Activated T-helper 2 cell treated with anti-CD3 and anti-CD28 coated beads, Interferon-gamma antibody, Interleukin-2, Interleukin-4, amounts not matched to agents 10 μg/mL and 5 μg/mL and 100 μg/mL, durations not matched to agents 14 hours and 24 hours and 36 hours (primary cell): ENCODE data around the gene OR1F1. TPM values are rescaled to one million over a fixed set of nuclear protein-coding genes. Genes with fewer than 3 reads are reported as not detected.

ENCODE experiments used
- DNase-seq: peaks from one replicate; pipeline ENCODE4 v3.0.0; 2021; ENCODE audit warnings: low spot score
- H3K27ac Mint-ChIP-seq: one replicate; pipeline ENCODE4 v1.8.0; 2021; ENCODE audit warnings: mixed read lengths
- H3K27me3 Mint-ChIP-seq: one replicate; pipeline ENCODE4 v1.8.0; 2021; ENCODE audit warnings: low read depth, mixed read lengths
- H3K36me3 Mint-ChIP-seq: one replicate; pipeline ENCODE4 v1.8.0; 2021; ENCODE audit warnings: low read depth, mixed read lengths
- H3K4me1 Mint-ChIP-seq: one replicate; pipeline ENCODE4 v1.8.0; 2021; ENCODE audit warnings: low read depth, mixed read lengths
- H3K4me3 Mint-ChIP-seq: one replicate; pipeline ENCODE4 v1.8.0; 2021; ENCODE audit warnings: low read depth, mild to moderate bottlenecking, moderate library complexity, mixed read lengths
- H3K9me3 Mint-ChIP-seq: one replicate; pipeline ENCODE4 v1.8.0; 2021; ENCODE audit warnings: mixed read lengths
- intact Hi-C: fragments of 100-400 bp; cut with micrococcal nuclease; formaldehyde crosslinking; loops from one replicate; pipeline ENCODE4 v1.15.1; 2023
- total RNA-seq: library from RNA; stranded (reverse); gene quantifications from 2 replicates; pipeline ENCODE4 v1.2.3, GENCODE V29; 2022

The OR1F1 gene
- total RNA-seq, 1 donor from 2014 or later, result not detected

GRCh38 chr16:3145151-3145550 is 42.9 kb upstream of the OR1F1 start:
- no peaks in the 10 kb centered on the region for H3K9me3 Mint-ChIP-seq
- no peak overlapping the region for H3K4me3 Mint-ChIP-seq
- H3K4me1 Mint-ChIP-seq, result peaks cover 10% of the 10 kb centered on the region
- peaks cover 8% of the 10 kb centered on the region for H3K36me3 Mint-ChIP-seq
- no peak overlapping the region for H3K27ac Mint-ChIP-seq
- no peak for DNase-seq
- H3K27me3 Mint-ChIP-seq, result peaks cover 3% of the 10 kb centered on the region
- intact Hi-C loops, result no loop called here

GRCh38 chr16:3145660-3146059 is 42.3 kb upstream of the OR1F1 start:
- DNase-seq, result no peak
- no peak overlapping the region for H3K27ac Mint-ChIP-seq
- no peaks in the 10 kb centered on the region for H3K9me3 Mint-ChIP-seq
- H3K4me3 Mint-ChIP-seq, result no peak overlapping the region
- peaks cover 8% of the 10 kb centered on the region for H3K36me3 Mint-ChIP-seq
- peaks cover 3% of the 10 kb centered on the region for H3K27me3 Mint-ChIP-seq
- peaks cover 12% of the 10 kb centered on the region for H3K4me1 Mint-ChIP-seq
- intact Hi-C loops, result no loop called here

GRCh38 chr16:3147046-3147756 is 40.8 kb upstream of the OR1F1 start:
- Mint-ChIP-seq H3K4me1 (peaks cover 19% of the 10 kb centered on the region), H3K27me3 (peaks cover 3% of the 10 kb centered on the region), H3K36me3 (peaks cover 4% of the 10 kb centered on the region), H3K9me3 (no peaks in the 10 kb centered on the region), H3K27ac (no peak overlapping the region), H3K4me3 (no peak overlapping the region)
- DNase-seq, result no peak
- intact Hi-C loops, result no loop called here

GRCh38 chr16:3147757-3148104 is 40.3 kb upstream of the OR1F1 start:
- intact Hi-C loops, result no loop called here
- Mint-ChIP-seq H3K9me3 (no peaks in the 10 kb centered on the region), H3K4me3 (no peak overlapping the region), H3K4me1 (peaks cover 25% of the 10 kb centered on the region), H3K36me3 (no peaks in the 10 kb centered on the region), H3K27ac (no peak overlapping the region), H3K27me3 (peaks cover 8% of the 10 kb centered on the region)
- no peak for DNase-seq

- H3K9me3 Mint-ChIP-seq, result no peaks in the 10 kb centered on the region
- H3K4me1 Mint-ChIP-seq, result peaks cover 27% of the 10 kb centered on the region
- peaks cover 10% of the 10 kb centered on the region for H3K27me3 Mint-ChIP-seq
- no peaks in the 10 kb centered on the region for H3K36me3 Mint-ChIP-seq
- intact Hi-C loops, result no loop called here
- H3K27ac Mint-ChIP-seq, result no peak overlapping the region
- no peak for DNase-seq
- peak overlapping the region; percentile 43 for H3K4me3 Mint-ChIP-seq
These were observed 39.5 kb upstream of the OR1F1 start for GRCh38 chr16:3148256-3149192.

GRCh38 chr16:3149193-3149530 is 38.8 kb upstream of the OR1F1 start:
- Mint-ChIP-seq H3K4me3 (peak overlapping the region; percentile 43), H3K27me3 (peaks cover 10% of the 10 kb centered on the region), H3K9me3 (no peaks in the 10 kb centered on the region), H3K27ac (no peak overlapping the region), H3K4me1 (peaks cover 27% of the 10 kb centered on the region), H3K36me3 (no peaks in the 10 kb centered on the region)
- intact Hi-C loops, result no loop called here
- no peak for DNase-seq

- Mint-ChIP-seq H3K4me1 (peaks cover 29% of the 10 kb centered on the region), H3K27me3 (peaks cover 13% of the 10 kb centered on the region), H3K27ac (peak overlapping the region; percentile 75), H3K36me3 (no peaks in the 10 kb centered on the region), H3K9me3 (no peaks in the 10 kb centered on the region), H3K4me3 (peak overlapping the region; percentile 85)
- DNase-seq, result peak; percentile 50
- intact Hi-C loops, result loop anchor here (1.0 to 5.0 kb wide), 4 partner anchors 9 to 92 kb away; partner anchors contain the start of gene OR1F1
These were observed 38.2 kb upstream of the OR1F1 start for GRCh38 chr16:3149630-3150345.

- DNase-seq, result peak; percentile 96
- Mint-ChIP-seq H3K36me3 (no peaks in the 10 kb centered on the region), H3K27ac (peak overlapping the region; percentile 82), H3K4me3 (peak overlapping the region; percentile 85), H3K27me3 (peaks cover 14% of the 10 kb centered on the region), H3K4me1 (peaks cover 30% of the 10 kb centered on the region), H3K9me3 (no peaks in the 10 kb centered on the region)
- intact Hi-C loops, result loop anchor here (1.0 to 5.0 kb wide), 4 partner anchors 8 to 93 kb away; partner anchors contain the start of gene OR1F1
These were observed 37.4 kb upstream of the OR1F1 start for GRCh38 chr16:3150346-3151218.

GRCh38 chr16:3152027-3152276 is 36.1 kb upstream of the OR1F1 start:
- Mint-ChIP-seq H3K27me3 (peaks cover 17% of the 10 kb centered on the region), H3K36me3 (no peaks in the 10 kb centered on the region), H3K4me3 (peak overlapping the region; percentile 77), H3K27ac (peak overlapping the region; percentile 70), H3K4me1 (peaks cover 31% of the 10 kb centered on the region), H3K9me3 (no peaks in the 10 kb centered on the region)
- intact Hi-C loops, result loop anchor here (2.0 to 5.0 kb wide), 3 partner anchors 19 to 95 kb away; partner anchors contain the start of gene OR1F1
- DNase-seq, result no peak

GRCh38 chr16:3152277-3152990 is 35.6 kb upstream of the OR1F1 start:
- DNase-seq, result peak; percentile 80
- Mint-ChIP-seq H3K4me3 (peak overlapping the region; percentile 77), H3K36me3 (no peaks in the 10 kb centered on the region), H3K27ac (peak overlapping the region; percentile 70), H3K27me3 (peaks cover 21% of the 10 kb centered on the region), H3K9me3 (no peaks in the 10 kb centered on the region), H3K4me1 (peaks cover 36% of the 10 kb centered on the region)
- intact Hi-C loops, result loop anchor here (2.0 to 5.0 kb wide), 3 partner anchors 18 to 95 kb away; partner anchors contain the start of gene OR1F1

GRCh38 chr16:3152991-3153368 is 35.0 kb upstream of the OR1F1 start:
- no peaks in the 10 kb centered on the region for H3K36me3 Mint-ChIP-seq
- peaks cover 40% of the 10 kb centered on the region for H3K4me1 Mint-ChIP-seq
- DNase-seq, result no peak
- peak overlapping the region; percentile 70 for H3K27ac Mint-ChIP-seq
- intact Hi-C loops, result loop anchor here (2.0 to 5.0 kb wide), 3 partner anchors 18 to 96 kb away; partner anchors contain the start of gene OR1F1
- H3K4me3 Mint-ChIP-seq, result peak overlapping the region; percentile 77
- peaks cover 26% of the 10 kb centered on the region for H3K27me3 Mint-ChIP-seq
- H3K9me3 Mint-ChIP-seq, result no peaks in the 10 kb centered on the region
